HG02588 (cell line): ENCODE data around the gene MRPS33.
A peak's percentile ranks its signal among the peaks of the same experiment; 100 is the strongest.

Experiments
- ATAC-seq: cut with Tn5 transposase; IDR thresholded peaks from one replicate; pipeline ENCODE4 v1.9.1; 2021; ENCODE audit warnings: mild to moderate bottlenecking, moderate library complexity; ENCODE audit not compliant: unreplicated experiment

Gene MRPS33

DNA sequence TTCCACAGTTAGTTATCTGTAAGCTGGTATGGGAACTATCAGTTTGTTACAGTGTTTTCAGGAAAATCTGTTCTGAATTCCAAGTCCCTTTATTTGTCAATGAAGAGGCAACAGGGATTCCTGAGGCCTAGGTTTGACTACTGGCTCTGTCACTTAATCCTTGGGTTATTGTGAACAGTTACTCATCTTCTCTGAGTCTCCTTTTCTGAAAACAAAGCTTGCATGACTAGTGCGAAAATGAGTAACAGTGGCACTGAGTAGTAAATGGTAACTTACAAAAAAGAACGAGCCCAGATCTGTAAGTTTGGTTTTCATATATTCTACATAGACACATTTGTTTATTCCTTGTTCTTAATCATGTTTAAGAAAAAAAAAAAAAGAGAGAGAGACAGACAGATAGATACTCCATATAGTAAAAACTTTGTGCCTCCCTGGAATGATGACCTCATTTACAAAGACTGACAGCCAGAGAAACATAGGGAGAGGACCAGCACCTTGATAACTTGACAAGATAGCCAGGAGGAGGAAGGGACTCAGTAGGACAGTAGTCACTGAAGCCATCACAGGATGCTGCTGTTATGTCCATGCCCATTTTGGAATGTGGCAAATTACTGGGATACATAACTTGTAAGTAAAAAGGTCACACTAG lies 1.9 kb downstream of the MRPS33 start:
- ATAC-seq = no peak

- no peak for ATAC-seq
Measured at GRCh38 chr7:141012044-141012685, 2.6 kb downstream of the MRPS33 start.

- ATAC-seq = no peak
Measured at GRCh38 chr7:141011443-141011842, 3.3 kb downstream of the MRPS33 start.

DNA sequence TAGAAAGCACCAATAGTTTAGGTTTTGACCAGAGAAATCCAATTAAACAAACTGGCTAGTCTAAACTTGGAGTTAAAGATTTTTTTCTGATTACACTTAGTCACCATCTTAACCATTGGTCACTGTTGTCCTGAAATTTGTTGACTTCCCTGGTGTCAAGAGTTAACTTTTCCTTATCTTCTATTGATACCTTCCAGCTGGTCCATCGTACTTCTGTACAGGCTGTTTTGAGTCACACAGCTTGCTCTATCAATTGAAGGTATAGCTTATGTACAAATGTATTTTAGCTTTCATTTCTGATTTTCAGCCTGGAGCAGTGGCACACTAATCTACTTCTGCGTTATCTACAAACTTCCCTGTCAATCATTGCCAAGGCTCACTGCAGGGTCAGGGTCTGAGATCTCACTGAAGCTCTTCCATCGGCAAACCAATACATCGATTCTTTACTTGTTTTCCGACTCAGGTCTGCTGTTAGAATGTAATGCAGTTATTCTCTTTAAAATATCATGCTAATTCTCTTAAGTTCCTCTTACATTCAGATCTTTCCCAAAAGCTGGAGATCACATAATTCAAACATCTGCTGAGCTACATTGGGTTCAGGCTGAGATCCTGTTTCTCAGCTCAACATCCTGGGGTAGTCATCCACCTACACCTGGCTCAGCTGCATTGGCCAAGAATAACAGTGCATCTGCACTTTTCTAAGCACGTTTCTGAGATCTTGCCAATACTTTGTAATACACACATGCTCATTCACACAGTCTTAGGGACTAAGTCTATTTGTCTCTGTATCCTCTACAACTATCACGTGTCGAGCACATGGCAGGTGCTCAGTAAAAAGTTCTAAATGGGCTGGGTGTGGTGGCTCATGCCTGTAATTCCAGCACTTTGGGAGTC lies 11.3 kb downstream of the MRPS33 start:
- ATAC-seq = no peak

- no peak for ATAC-seq
Measured at GRCh38 chr7:141001546-141001945, 13.2 kb downstream of the MRPS33 start.

- no peak for ATAC-seq
Measured at GRCh38 chr7:141001122-141001521, 13.6 kb downstream of the MRPS33 start.

- no peak for ATAC-seq
Measured at GRCh38 chr7:140998715-140999114, 16.0 kb downstream of the MRPS33 start.

DNA sequence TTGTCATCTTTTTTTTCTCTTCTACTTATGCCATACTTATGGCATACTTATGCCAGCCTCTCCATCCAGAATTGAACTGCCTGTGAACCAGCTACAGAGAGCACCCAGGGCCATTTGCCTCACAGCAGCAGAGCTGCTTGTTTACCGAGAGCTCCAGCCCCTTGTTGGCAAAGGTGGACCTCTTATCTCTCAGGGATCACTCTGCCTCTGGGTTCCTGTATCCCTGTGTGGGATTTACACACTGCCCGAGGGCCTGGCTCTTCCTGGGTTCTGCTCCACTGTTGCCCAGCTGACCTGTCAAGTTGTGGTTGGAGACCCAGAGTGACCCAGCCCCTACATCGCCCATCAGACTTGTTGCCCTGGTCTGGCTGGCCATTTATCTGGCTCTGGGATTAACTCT lies 22.3 kb downstream of the MRPS33 start:
- no peak for ATAC-seq

- ATAC-seq = peak; percentile 72
Measured at GRCh38 chr7:140990193-140990962, 24.4 kb downstream of the MRPS33 start.

DNA sequence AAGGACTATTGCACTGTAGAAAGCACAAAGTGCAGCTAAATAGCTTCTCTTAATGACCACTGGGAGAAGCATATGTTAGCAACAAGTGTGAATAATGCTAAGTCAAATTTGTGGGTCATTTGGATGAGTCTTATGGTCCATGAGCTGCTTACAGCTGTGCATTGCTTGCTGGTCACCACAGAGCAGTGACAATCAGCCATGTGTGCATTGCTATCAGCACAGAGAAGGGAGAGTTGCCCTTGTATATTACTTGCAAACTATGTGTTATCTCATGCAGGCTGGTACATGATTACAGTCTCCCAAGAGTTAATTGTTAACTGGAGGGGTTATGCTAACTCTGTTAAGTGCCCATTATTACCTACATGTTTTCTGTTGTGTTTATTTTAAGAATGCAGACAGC lies 25.7 kb downstream of the MRPS33 start:
- ATAC-seq = peak; percentile 62

GRCh38 chr7:140983802-140984201 lies 30.9 kb downstream of the MRPS33 start:
- ATAC-seq = no peak

GRCh38 chr7:140982508-140982907 lies 32.2 kb downstream of the MRPS33 start:
- ATAC-seq = no peak

- ATAC-seq = no peak
Measured at GRCh38 chr7:140981951-140982350, 32.8 kb downstream of the MRPS33 start.

GRCh38 chr7:140977741-140978140 lies 37.0 kb downstream of the MRPS33 start:
- ATAC-seq = no peak

- no peak for ATAC-seq
Measured at GRCh38 chr7:140972876-140973829, 41.6 kb downstream of the MRPS33 start.

- no peak for ATAC-seq
Measured at GRCh38 chr7:140972344-140972743, 42.4 kb downstream of the MRPS33 start.

DNA sequence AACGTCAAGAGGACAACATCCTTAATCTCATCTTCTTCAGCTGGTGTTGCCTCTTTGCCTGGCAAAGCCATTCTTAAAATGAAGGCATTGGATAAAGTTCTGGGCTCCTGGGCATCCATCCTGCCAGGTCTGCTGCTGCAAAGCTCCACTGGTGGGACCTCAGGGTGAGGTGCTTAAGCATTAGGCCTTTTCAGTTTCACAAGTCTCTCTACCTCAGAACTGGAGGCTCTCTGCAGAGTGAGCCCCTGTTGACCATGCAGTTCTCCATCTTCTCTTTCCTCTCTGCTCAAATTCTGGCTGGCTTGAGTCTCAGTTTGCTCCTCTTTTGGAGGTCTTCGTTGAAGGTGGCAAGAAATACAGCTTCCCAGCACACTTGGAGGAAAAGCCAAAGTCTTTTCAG lies 47.3 kb downstream of the MRPS33 start:
- ATAC-seq = no peak

DNA sequence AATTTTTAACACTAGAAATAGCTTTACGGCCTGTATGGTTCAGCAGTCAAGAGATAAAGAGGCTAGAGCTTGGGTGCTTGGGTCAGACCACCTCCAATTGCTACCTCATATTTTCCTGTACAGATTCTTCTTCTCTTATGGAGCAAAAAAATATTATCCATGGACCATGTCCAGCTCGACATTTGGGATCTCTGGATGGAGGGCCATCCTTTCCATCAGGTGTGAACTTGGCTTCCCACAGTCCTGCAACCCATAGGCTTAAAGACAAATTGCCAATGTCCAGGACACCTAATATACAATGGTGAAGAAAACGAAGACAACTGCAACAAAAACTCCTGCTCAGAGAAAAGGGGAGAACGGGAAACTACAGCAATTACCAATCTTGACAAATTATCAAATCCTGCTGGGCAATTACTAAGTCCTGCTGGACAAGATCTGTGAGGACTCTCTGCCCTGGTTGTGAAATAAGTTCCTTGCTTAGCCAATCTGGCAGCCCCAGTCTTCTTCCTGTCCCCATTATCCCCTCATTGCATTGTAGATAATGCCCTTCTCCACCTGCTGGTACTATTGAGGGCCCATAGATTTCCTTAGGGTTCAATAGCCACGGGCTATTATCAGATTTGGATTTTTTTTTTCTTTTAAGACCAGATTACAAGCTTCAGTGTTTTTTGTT lies 48.1 kb downstream of the MRPS33 start:
- ATAC-seq = no peak

- no peak for ATAC-seq
Measured at GRCh38 chr7:140961117-140961516, 53.6 kb downstream of the MRPS33 start.
